IPS-18a (cell line): ENCODE measurements around the gene MFAP3L.

ENCODE experiments used
- H3K27ac ChIP-seq: one replicate; pipeline ENCODE4 v1.5.1; 2013; ENCODE audit warnings: low read length
- H3K27me3 ChIP-seq: one replicate; pipeline ENCODE4 v1.6.1; 2013; ENCODE audit warnings: mild to moderate bottlenecking, low read length; ENCODE audit not compliant: control insufficient read depth, insufficient read depth
- H3K36me3 ChIP-seq: one replicate; pipeline ENCODE4 v1.6.1; 2013; ENCODE audit warnings: low read depth, low read length; ENCODE audit not compliant: control insufficient read depth
- H3K4me1 ChIP-seq: one replicate; pipeline ENCODE4 v1.6.1; 2013; ENCODE audit warnings: low read depth, low read length; ENCODE audit not compliant: control insufficient read depth
- H3K4me3 ChIP-seq: one replicate; pipeline ENCODE4 v1.5.1; 2013; ENCODE audit warnings: low read length
- H3K9ac ChIP-seq: one replicate; pipeline ENCODE4 v1.6.1; 2013; ENCODE audit warnings: mild to moderate bottlenecking, low read length, moderate library complexity
- H3K9me3 ChIP-seq: one replicate; pipeline ENCODE4 v1.6.1; 2013; ENCODE audit warnings: low read depth, low read length; ENCODE audit not compliant: control insufficient read depth

Gene MFAP3L

GRCh38 chr4:170017252-170017651, 8.9 kb downstream of the MFAP3L start:
- no peaks in the 10 kb centered on the region for H3K27me3 ChIP-seq
- H3K4me3 ChIP-seq, result no peak overlapping the region
- no peaks in the 10 kb centered on the region for H3K9me3 ChIP-seq
- H3K4me1 ChIP-seq, result peaks cover 9% of the 10 kb centered on the region
- no peak overlapping the region for H3K9ac ChIP-seq
- no peaks in the 10 kb centered on the region for H3K36me3 ChIP-seq
- H3K27ac ChIP-seq, result no peak overlapping the region

- Histone ChIP-seq H3K27ac (no peak overlapping the region), H3K9ac (no peak overlapping the region), H3K4me3 (no peak overlapping the region), H3K36me3 (no peaks in the 10 kb centered on the region), H3K27me3 (no peaks in the 10 kb centered on the region), H3K4me1 (peaks cover 12% of the 10 kb centered on the region), H3K9me3 (no peaks in the 10 kb centered on the region)
Observed at GRCh38 chr4:170015285-170015684, 10.9 kb downstream of the MFAP3L start.

- Histone ChIP-seq H3K4me1 (peaks cover 12% of the 10 kb centered on the region), H3K36me3 (no peaks in the 10 kb centered on the region), H3K4me3 (no peak overlapping the region), H3K27ac (no peak overlapping the region), H3K9me3 (no peaks in the 10 kb centered on the region), H3K27me3 (no peaks in the 10 kb centered on the region), H3K9ac (no peak overlapping the region)
Observed at GRCh38 chr4:170014359-170015011, 11.7 kb downstream of the MFAP3L start.

GRCh38 chr4:170012629-170012958, 13.6 kb downstream of the MFAP3L start:
- Histone ChIP-seq H3K36me3 (no peaks in the 10 kb centered on the region), H3K4me1 (peaks cover 12% of the 10 kb centered on the region)

GRCh38 chr4:170011921-170012628, 14.1 kb downstream of the MFAP3L start:
- H3K9ac ChIP-seq, result no peak overlapping the region
- no peak overlapping the region for H3K27ac ChIP-seq
- peaks cover 10% of the 10 kb centered on the region for H3K4me1 ChIP-seq
- H3K27me3 ChIP-seq, result no peaks in the 10 kb centered on the region
- no peaks in the 10 kb centered on the region for H3K9me3 ChIP-seq
- no peak overlapping the region for H3K4me3 ChIP-seq
- H3K36me3 ChIP-seq, result no peaks in the 10 kb centered on the region

More at GRCh38 chr4:170012629-170012958, 13.6 kb downstream of the MFAP3L start:
- H3K27ac ChIP-seq, result no peak overlapping the region
- no peak overlapping the region for H3K4me3 ChIP-seq
- no peak overlapping the region for H3K9ac ChIP-seq
- no peaks in the 10 kb centered on the region for H3K9me3 ChIP-seq
- no peaks in the 10 kb centered on the region for H3K27me3 ChIP-seq

GRCh38 chr4:170009291-170009690, 16.9 kb downstream of the MFAP3L start:
- H3K4me3 ChIP-seq, result no peak overlapping the region

GRCh38 chr4:170008801-170009200, 17.4 kb downstream of the MFAP3L start:
- no peaks in the 10 kb centered on the region for H3K9me3 ChIP-seq
- H3K27ac ChIP-seq, result no peak overlapping the region
- no peaks in the 10 kb centered on the region for H3K27me3 ChIP-seq
- H3K9ac ChIP-seq, result no peak overlapping the region
- H3K4me1 ChIP-seq, result peaks cover 7% of the 10 kb centered on the region
- no peaks in the 10 kb centered on the region for H3K36me3 ChIP-seq
- H3K4me3 ChIP-seq, result no peak overlapping the region

More at GRCh38 chr4:170009291-170009690, 16.9 kb downstream of the MFAP3L start:
- H3K9ac ChIP-seq, result no peak overlapping the region
- no peaks in the 10 kb centered on the region for H3K36me3 ChIP-seq
- H3K27ac ChIP-seq, result no peak overlapping the region
- no peaks in the 10 kb centered on the region for H3K27me3 ChIP-seq
- no peaks in the 10 kb centered on the region for H3K9me3 ChIP-seq
- H3K4me1 ChIP-seq, result peaks cover 7% of the 10 kb centered on the region

- Histone ChIP-seq H3K27ac (no peak overlapping the region), H3K9ac (no peak overlapping the region), H3K4me3 (no peak overlapping the region), H3K36me3 (no peaks in the 10 kb centered on the region), H3K27me3 (no peaks in the 10 kb centered on the region), H3K9me3 (no peaks in the 10 kb centered on the region), H3K4me1 (peaks cover 7% of the 10 kb centered on the region)
Observed at GRCh38 chr4:170008371-170008770, 17.8 kb downstream of the MFAP3L start.

GRCh38 chr4:170007113-170007512, 19.1 kb downstream of the MFAP3L start:
- no peaks in the 10 kb centered on the region for H3K9me3 ChIP-seq
- no peak overlapping the region for H3K9ac ChIP-seq
- peaks cover 1% of the 10 kb centered on the region for H3K4me1 ChIP-seq
- H3K36me3 ChIP-seq, result no peaks in the 10 kb centered on the region
- no peaks in the 10 kb centered on the region for H3K27me3 ChIP-seq
- H3K27ac ChIP-seq, result no peak overlapping the region
- no peak overlapping the region for H3K4me3 ChIP-seq

GRCh38 chr4:170005472-170005871, 20.7 kb downstream of the MFAP3L start:
- no peak overlapping the region for H3K27ac ChIP-seq
- no peaks in the 10 kb centered on the region for H3K9me3 ChIP-seq
- no peak overlapping the region for H3K4me3 ChIP-seq
- no peak overlapping the region for H3K9ac ChIP-seq
- no peaks in the 10 kb centered on the region for H3K4me1 ChIP-seq
- H3K36me3 ChIP-seq, result no peaks in the 10 kb centered on the region
- H3K27me3 ChIP-seq, result no peaks in the 10 kb centered on the region

GRCh38 chr4:170004651-170005295, 21.4 kb downstream of the MFAP3L start:
- Histone ChIP-seq H3K27ac (no peak overlapping the region), H3K4me3 (no peak overlapping the region), H3K9me3 (no peaks in the 10 kb centered on the region), H3K9ac (no peak overlapping the region), H3K27me3 (no peaks in the 10 kb centered on the region), H3K36me3 (no peaks in the 10 kb centered on the region), H3K4me1 (no peaks in the 10 kb centered on the region)
